ENCODE results near the gene STON1.
"Not testable (repeated sequence)": the region's sequence is repeated elsewhere in the genome, so short reads cannot be mapped to it uniquely, and the experiment has no call there.

The STON1 gene

GRCh38 chr2:48530033-48530811 lies at the start of gene STON1:
Gene STON1, plus strand, starts transcription at chr2:48530154. Its CDS starts 50,480 bp downstream, at chr2:48580634.
- peak; percentile 16 for DNase-seq (ENCODE audit: low read depth)

GRCh38 chr2:48480526-48480925 lies 49.4 kb upstream of the STON1 start:
- no peak for DNase-seq (ENCODE audit: low read depth)

GRCh38 chr2:48482313-48482712 lies 47.6 kb upstream of the STON1 start:
- no peak for DNase-seq (ENCODE audit: low read depth)

- DNase-seq (ENCODE audit: low read depth) = no peak
Measured at GRCh38 chr2:48482769-48483168, 47.2 kb upstream of the STON1 start.

GRCh38 chr2:48483506-48483905 lies 46.4 kb upstream of the STON1 start:
- DNase-seq (ENCODE audit: low read depth) = no peak

- no peak for DNase-seq (ENCODE audit: low read depth)
Measured at GRCh38 chr2:48483916-48484315, 46.0 kb upstream of the STON1 start.

- no peak for DNase-seq (ENCODE audit: low read depth)
Measured at GRCh38 chr2:48488545-48488944, 41.4 kb upstream of the STON1 start.

GRCh38 chr2:48496849-48497248 lies 33.1 kb upstream of the STON1 start:
- no peak for DNase-seq (ENCODE audit: low read depth)

- DNase-seq (ENCODE audit: low read depth) = no peak
Measured at GRCh38 chr2:48504647-48505327, 25.2 kb upstream of the STON1 start.

GRCh38 chr2:48507111-48507510 lies 22.8 kb upstream of the STON1 start:
- no peak for DNase-seq (ENCODE audit: low read depth)

GRCh38 chr2:48508461-48509124 lies 21.4 kb upstream of the STON1 start:
- no peak for DNase-seq (ENCODE audit: low read depth)

GRCh38 chr2:48510329-48510728 lies 19.6 kb upstream of the STON1 start:
- DNase-seq (ENCODE audit: low read depth) = no peak

GRCh38 chr2:48511849-48512470 lies 18.0 kb upstream of the STON1 start:
- no peak for DNase-seq (ENCODE audit: low read depth)

GRCh38 chr2:48512571-48512970 lies 17.4 kb upstream of the STON1 start:
- no peak for DNase-seq (ENCODE audit: low read depth)

- DNase-seq (ENCODE audit: low read depth) = no peak
Measured at GRCh38 chr2:48514348-48515003, 15.5 kb upstream of the STON1 start.

GRCh38 chr2:48515513-48515985 lies 14.4 kb upstream of the STON1 start:
- DNase-seq (ENCODE audit: low read depth) = no peak

- DNase-seq (ENCODE audit: low read depth) = no peak
Measured at GRCh38 chr2:48519593-48519992, 10.4 kb upstream of the STON1 start.

GRCh38 chr2:48524756-48525155 lies 5.2 kb upstream of the STON1 start:
- not testable (repeated sequence) for DNase-seq (ENCODE audit: low read depth)

GRCh38 chr2:48525269-48525943 lies 4.5 kb upstream of the STON1 start:
- no peak for DNase-seq (ENCODE audit: low read depth)

GRCh38 chr2:48527226-48527885 lies 2.6 kb upstream of the STON1 start:
- DNase-seq (ENCODE audit: low read depth) = no peak

- DNase-seq (ENCODE audit: low read depth) = no peak
Measured at GRCh38 chr2:48528431-48528830, 1.5 kb upstream of the STON1 start.
